Stomach (tissue), 4 donors: ENCODE results near the gene KPNA3.

Source experiments
- POLR2A ChIP-seq, 4 donors: fragments of 450-650 bp; IDR thresholded peaks; one replicate each; pipeline ENCODE4 v1.6.1; 2016; ENCODE audit warnings: antibody characterized with exemption in 4 of 4, control low read depth in 2 of 4, mild to moderate bottlenecking in 1 of 4, moderate library complexity in 1 of 4
- POLR2AphosphoS5 ChIP-seq, 3 donors: sonication (generic); formaldehyde crosslinking; IDR thresholded peaks; one replicate each; pipeline ENCODE4 v1.6.1; 2016; ENCODE audit warnings: antibody characterized with exemption in 3 of 3
- TF ChIP-seq, protein P1 (sequence below), 7 experiments: fragments of 450-650 bp in 4 of 7; fragments of 200-600 bp in 3 of 7; sonication (generic) in 3 of 7; IDR thresholded peaks; one replicate each; pipeline ENCODE4 v1.5.1; 2016 to 2019; ENCODE audit warnings: antibody characterized with exemption in 7 of 7, control low read depth in 2 of 7, mild to moderate bottlenecking in 1 of 7

GRCh38 chr13:49841964-49842363 is 49.5 kb upstream of the KPNA3 start:
- TF ChIP-seq, protein P1, sequence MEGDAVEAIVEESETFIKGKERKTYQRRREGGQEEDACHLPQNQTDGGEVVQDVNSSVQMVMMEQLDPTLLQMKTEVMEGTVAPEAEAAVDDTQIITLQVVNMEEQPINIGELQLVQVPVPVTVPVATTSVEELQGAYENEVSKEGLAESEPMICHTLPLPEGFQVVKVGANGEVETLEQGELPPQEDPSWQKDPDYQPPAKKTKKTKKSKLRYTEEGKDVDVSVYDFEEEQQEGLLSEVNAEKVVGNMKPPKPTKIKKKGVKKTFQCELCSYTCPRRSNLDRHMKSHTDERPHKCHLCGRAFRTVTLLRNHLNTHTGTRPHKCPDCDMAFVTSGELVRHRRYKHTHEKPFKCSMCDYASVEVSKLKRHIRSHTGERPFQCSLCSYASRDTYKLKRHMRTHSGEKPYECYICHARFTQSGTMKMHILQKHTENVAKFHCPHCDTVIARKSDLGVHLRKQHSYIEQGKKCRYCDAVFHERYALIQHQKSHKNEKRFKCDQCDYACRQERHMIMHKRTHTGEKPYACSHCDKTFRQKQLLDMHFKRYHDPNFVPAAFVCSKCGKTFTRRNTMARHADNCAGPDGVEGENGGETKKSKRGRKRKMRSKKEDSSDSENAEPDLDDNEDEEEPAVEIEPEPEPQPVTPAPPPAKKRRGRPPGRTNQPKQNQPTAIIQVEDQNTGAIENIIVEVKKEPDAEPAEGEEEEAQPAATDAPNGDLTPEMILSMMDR (IDR thresholded peaks at IDR 0.05) = no peak
- no peak for TF ChIP-seq POLR2A (IDR thresholded peaks at IDR 0.05)
- TF ChIP-seq POLR2AphosphoS5 (IDR thresholded peaks at IDR 0.05) = no peak
